UCSD-AML1 (cell line): ENCODE measurements around the gene IL37.
"Not testable (repeated sequence)": the region's sequence is repeated elsewhere in the genome, so short reads cannot be mapped to it uniquely, and the experiment has no call there.

Source experiments
- DNase-seq: peaks from one replicate; lab custom pipeline; 2025; ENCODE audit not compliant: unreplicated experiment; lab: John Stamatoyannopoulos, UW

Gene IL37

GRCh38 chr2:112919086-112919485, 8.1 kb downstream of the IL37 start:
- no peak for DNase-seq

- DNase-seq, result no peak
Measured at GRCh38 chr2:112920923-112921532, 10.1 kb downstream of the IL37 start.

GRCh38 chr2:112921982-112922381, 11.0 kb downstream of the IL37 start:
- no peak for DNase-seq

- DNase-seq, result no peak
Measured at GRCh38 chr2:112923237-112923966, 12.4 kb downstream of the IL37 start.

GRCh38 chr2:112923967-112924338, 13.0 kb downstream of the IL37 start:
- no peak for DNase-seq

GRCh38 chr2:112924360-112924759, 13.4 kb downstream of the IL37 start:
- no peak for DNase-seq

GRCh38 chr2:112924821-112925220, 13.9 kb downstream of the IL37 start:
- DNase-seq, result no peak

GRCh38 chr2:112926707-112927106, 15.7 kb downstream of the IL37 start:
- DNase-seq, result no peak

- DNase-seq, result no peak
Measured at GRCh38 chr2:112927745-112928144, 16.8 kb downstream of the IL37 start.

GRCh38 chr2:112933261-112933660, 22.3 kb downstream of the IL37 start:
- no peak for DNase-seq

- not testable (repeated sequence) for DNase-seq
Measured at GRCh38 chr2:112934117-112934516, 23.2 kb downstream of the IL37 start.

GRCh38 chr2:112936927-112937232, 25.9 kb downstream of the IL37 start:
- DNase-seq, result no peak

GRCh38 chr2:112938904-112939303, 27.9 kb downstream of the IL37 start:
- no peak for DNase-seq

- DNase-seq, result no peak
Measured at GRCh38 chr2:112939425-112939824, 28.5 kb downstream of the IL37 start.

- DNase-seq, result no peak
Measured at GRCh38 chr2:112940859-112941625, 30.1 kb downstream of the IL37 start.

GRCh38 chr2:112941753-112942653, 31.0 kb downstream of the IL37 start:
- peak; percentile 80 for DNase-seq

GRCh38 chr2:112942654-112943002, 31.7 kb downstream of the IL37 start:
- DNase-seq, result no peak

- no peak for DNase-seq
Measured at GRCh38 chr2:112944971-112945370, 34.0 kb downstream of the IL37 start.

- DNase-seq, result no peak
Measured at GRCh38 chr2:112946086-112946485, 35.1 kb downstream of the IL37 start.

GRCh38 chr2:112947374-112947773, 36.4 kb downstream of the IL37 start:
- DNase-seq, result no peak

GRCh38 chr2:112949456-112949855, 38.5 kb downstream of the IL37 start:
- DNase-seq, result no peak
